Heart right ventricle (tissue), 16 donors: ENCODE data around the gene TNS1. TPM values are rescaled to one million over a fixed set of nuclear protein-coding genes. Genes with fewer than 3 reads are reported as not detected.

ENCODE experiments used
- ATAC-seq, 8 donors: fragments of 200-7000 bp; cut with Tn5 transposase; one replicate each; pipeline ENCODE4 v1.9.1; 2020; ENCODE audit warnings: mild to moderate bottlenecking in 8 of 8, moderate library complexity in 8 of 8, moderate number of reproducible peaks in 1 of 8
- DNase-seq, 2 donors: peaks; one replicate each; pipeline ENCODE4 v3.0.0-alpha.2; 2020
- H3K27ac ChIP-seq, 10 donors: fragments of 200-600 bp; sonication (generic) in 2 of 10; one replicate each; pipeline versions ENCODE4 v1.5.0 to v1.8.0; 2020 to 2022; ENCODE audit warnings: mild to moderate bottlenecking in 3 of 10
- H3K27me3 ChIP-seq, 7 donors: fragments of 200-600 bp; one replicate each; pipeline ENCODE4 v1.8.0; 2021 to 2022; ENCODE audit warnings: mild to moderate bottlenecking in 2 of 7
- H3K36me3 ChIP-seq, 9 donors: fragments of 200-600 bp; sonication (generic) in 1 of 9; one replicate each; pipeline versions ENCODE4 v1.5.0 to v1.8.0; 2020 to 2022; ENCODE audit warnings: mild to moderate bottlenecking in 2 of 9
- H3K4me1 ChIP-seq, 9 donors: fragments of 200-600 bp; sonication (generic) in 1 of 9; one replicate each; pipeline versions ENCODE4 v1.5.0 to v1.8.0; 2020 to 2022; ENCODE audit warnings: mild to moderate bottlenecking in 4 of 9
- H3K4me3 ChIP-seq, 10 donors: fragments of 200-600 bp; sonication (generic) in 2 of 10; one replicate each; pipeline versions ENCODE4 v1.5.0 to v1.8.0; 2020 to 2022; ENCODE audit warnings: mild to moderate bottlenecking in 7 of 10, moderate library complexity in 2 of 10
- H3K9me3 ChIP-seq, 11 donors: fragments of 200-600 bp in 10 of 11; sonication (generic) in 2 of 11; one replicate each; pipeline versions ENCODE4 v1.5.0 to v1.8.0; 2013 to 2022; ENCODE audit warnings: mild to moderate bottlenecking in 2 of 11, control low read depth in 1 of 11, moderate library complexity in 1 of 11
- CTCF ChIP-seq, 9 donors: fragments of 200-600 bp; sonication (generic) in 2 of 9; IDR thresholded peaks; one replicate each; pipeline versions ENCODE4 v1.5.0 to v1.8.0; 2021 to 2022; ENCODE audit warnings: antibody characterized with exemption in 9 of 9, mild to moderate bottlenecking in 5 of 9, moderate library complexity in 1 of 9
- WGBS, 2 donors: extraction: QIAGEN DNeasy Blood & Tissue Kit; methylation state at CpG; one replicate each; pipeline ENCODE4 v1.1.7; 2013; ENCODE audit warnings: inconsistent platforms in 1 of 2; 5-methylcytosine and 5-hydroxymethylcytosine counted together
- intact Hi-C, 10 donors: fragments of 100-400 bp; cut with DNase I; formaldehyde crosslinking; loops; one replicate each; pipeline versions ENCODE4 v1.11.1 to v1.14.2; 2022
- polyA plus RNA-seq, 2 donors: library from polyadenylated mRNA; stranded (reverse); fragments of 200-250 nt; gene quantifications; one replicate each; pipeline ENCODE4 v1.2.3, GENCODE V29; 2013
- total RNA-seq, 10 donors: library from RNA; stranded (reverse); fragmentation: NEBNext Ultra II Directional in 3 of 10; extraction: Animal tissue kit (Norgen Biotek cat#: 25700) in 3 of 10; gene quantifications; one replicate each; pipeline versions ENCODE4 v1.2.1 to v1.2.4, GENCODE V29; 2021 to 2023
- donor health status: Arrhythmogenic right ventricular cardiomyopathy.
- donor health status: ischemic (EF 13 %, LVEDD 7.1; RV severe dilation, severe dysfunction).
- donor health status: healthy with polysubstance abuse.
- donor health status: DM: no; HTN: yes; CAD: no.
- donor health status: DM: no; HTN: no; CAD: no.
- donor health status: ischemic (EF 25% LVEDD 6.9; RV normal size, moderate dysfunction).
- donor health status: ischemic (EF 25% LVEDD 5.7; RV mildly dilated, moderate dysfunction).
- donor health status: healthy.
- donor health status: DM: yes; HTN: yes; CAD: no.
- donor health status: Ischemic cardiomyopathy.
- donor health status: ischemic (EF 35%, LVEDD 5.7; RV mildly dilated, moderate dysfunction).
- donor health status: nonischemic (EF 11% LVEDD 7.7; RV severe dilation, severe dysfunction).
- donor health status: DM: yes; HTN: yes; CAD: no.
- donor health status: PGD.
- donor health status: ischemic (EF 29% LVEDD 5.4; RV normal size, mild dysfunction).
- donor health status: nonischemic (EF 23%, LVEDD 6.1; RV moderate dilation, normal function).

TNS1 gene
- total and polyA plus RNA-seq, 12 donors, result 64.6 to 844 (median 731) TPM

DNA sequence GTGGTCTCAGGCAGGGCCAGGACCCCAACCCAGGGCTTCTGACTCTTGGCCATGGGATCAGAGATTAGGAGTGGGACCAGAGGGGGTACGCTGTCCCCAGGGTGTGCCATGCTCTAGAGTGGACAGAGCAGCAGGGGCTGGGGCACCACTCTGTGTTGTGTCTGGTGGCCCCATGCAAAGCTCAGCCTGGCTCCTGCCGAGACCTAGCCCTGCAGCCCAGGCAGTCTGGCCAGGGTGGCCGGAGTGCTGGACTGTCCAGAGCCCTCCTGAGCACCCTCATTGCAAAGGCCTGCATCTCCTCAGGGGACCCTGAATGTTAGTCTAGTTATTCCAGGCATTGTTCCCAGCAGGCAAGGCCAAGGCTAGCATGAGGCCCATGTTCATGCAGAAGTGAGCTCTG lies 162.3 kb downstream of the TNS1 start:
- peaks cover 0 to 76% (median 16%) of the 10 kb centered on the region in 9 donors for H3K36me3 ChIP-seq
- H3K4me1 ChIP-seq, result peaks cover 66 to 100% (median 97%) of the 10 kb centered on the region in 9 donors
- no peak for DNase-seq
- WGBS, 2 donors, result 71 to 75% methylated on average over 3 of the region's 3 CpGs
- peak overlapping the region; percentile 20 to 96 (median 86) for H3K27ac ChIP-seq
- H3K4me3 ChIP-seq, result no peak overlapping the region
- TF ChIP-seq CTCF (IDR thresholded peaks at IDR 0.05), result no peak
- peaks cover 0 to 11% (median 0%) of the 10 kb centered on the region in 11 donors for H3K9me3 ChIP-seq
- intact Hi-C loops, result no loop called here
- no peak for ATAC-seq
- H3K27me3 ChIP-seq, result no peaks in the 10 kb centered on the region

- no peaks in the 10 kb centered on the region for H3K27me3 ChIP-seq
Measured at GRCh38 chr2:217839750-217840107, 163.1 kb downstream of the TNS1 start.

DNA sequence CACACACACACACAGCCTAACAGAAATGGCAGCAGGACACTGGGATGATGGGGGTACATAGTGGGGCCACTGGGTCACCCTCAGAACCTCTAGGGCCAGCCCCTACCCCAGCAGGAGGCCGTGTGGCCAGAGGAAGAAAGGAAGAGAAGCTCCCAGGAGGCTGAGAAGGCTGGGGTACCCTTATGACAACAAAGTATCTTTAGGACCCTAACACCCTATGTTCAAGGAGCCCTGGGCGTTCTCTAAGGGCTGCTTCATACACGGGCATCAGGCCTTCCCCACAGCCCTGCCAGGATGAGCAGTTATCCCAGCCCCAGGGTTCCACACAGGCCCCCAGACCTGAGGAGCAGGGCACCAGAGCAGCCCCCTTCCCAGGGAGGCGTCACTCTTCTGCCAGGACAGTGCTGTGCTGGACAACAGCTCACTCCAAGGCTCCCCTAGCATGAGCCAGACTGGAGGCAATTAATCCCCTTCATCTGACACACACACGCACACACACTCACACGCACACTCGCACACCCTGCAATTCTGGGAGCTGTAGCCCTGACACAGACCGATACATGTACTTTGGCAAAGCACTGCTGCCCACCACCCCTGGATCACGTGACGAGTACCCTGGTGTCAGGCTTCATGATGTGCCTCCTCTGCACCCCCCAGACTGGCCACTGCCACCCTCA lies 163.6 kb downstream of the TNS1 start:
- no peak for DNase-seq

More at GRCh38 chr2:217839750-217840107, 163.1 kb downstream of the TNS1 start:
- no peak overlapping the region for H3K4me3 ChIP-seq
- H3K27ac ChIP-seq, result peak overlapping the region; percentile 48 to 96 (median 86)
- peaks cover 0 to 76% (median 16%) of the 10 kb centered on the region in 9 donors for H3K36me3 ChIP-seq
- H3K4me1 ChIP-seq, result peaks cover 66 to 100% (median 99%) of the 10 kb centered on the region in 9 donors
- intact Hi-C loops, result loop anchor here in 1 of 10 donors (5.0 kb wide), 1 partner anchor 37 kb away; no protein-coding TSS in a partner anchor
- no peak for TF ChIP-seq CTCF (IDR thresholded peaks at IDR 0.05)
- no peak for DNase-seq
- H3K9me3 ChIP-seq, result peaks cover 0 to 4% (median 0%) of the 10 kb centered on the region in 11 donors
- no peak for ATAC-seq
- WGBS, 2 donors, result 85 to 88% methylated on average over 7 of the region's 7 CpGs

DNA sequence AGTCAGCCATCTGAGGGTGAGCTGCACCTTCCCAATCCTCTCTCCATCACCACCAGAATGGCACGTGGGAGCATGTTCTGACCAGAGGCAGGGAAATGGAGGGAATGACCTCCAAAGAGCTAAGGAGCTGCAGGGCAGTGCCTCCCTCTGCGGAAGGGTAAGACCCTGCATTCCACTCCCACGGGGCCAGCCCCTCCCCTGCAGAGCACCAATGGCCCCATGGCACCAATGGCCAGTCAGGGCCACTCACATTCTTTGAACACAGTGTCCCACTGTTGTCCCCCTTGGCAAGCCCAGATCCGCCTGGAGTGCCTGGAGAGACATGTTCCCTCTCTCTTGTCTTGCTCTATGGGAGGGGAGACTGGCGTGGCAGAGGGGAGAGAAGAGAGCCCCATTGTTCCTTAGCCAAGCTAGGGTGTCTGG lies 164.4 kb downstream of the TNS1 start:
- Histone ChIP-seq H3K27ac (peak overlapping the region; percentile 71 to 97 (median 90)), H3K4me1 (peaks cover 57 to 100% (median 99%) of the 10 kb centered on the region in 9 donors), H3K9me3 (no peaks in the 10 kb centered on the region), H3K4me3 (no peak overlapping the region), H3K36me3 (peaks cover 0 to 77% (median 29%) of the 10 kb centered on the region in 9 donors), H3K27me3 (no peaks in the 10 kb centered on the region)
- DNase-seq (peak in 1 of 2 donors; percentile 62), ATAC-seq (peak in 7 of 8 donors; percentile 4 to 63 (median 5))
- no peak for TF ChIP-seq CTCF (IDR thresholded peaks at IDR 0.05)
- 48% methylated on average over 5 of the region's 5 CpGs for WGBS, 2 donors
- intact Hi-C loops, result loop anchor here in 1 of 10 donors (5.0 kb wide), 1 partner anchor 36 kb away; no protein-coding TSS in a partner anchor

More for the DNA sequence above, 163.6 kb downstream of the TNS1 start:
- H3K27ac ChIP-seq, result peak overlapping the region; percentile 65 to 96 (median 88)
- H3K9me3 ChIP-seq, result no peaks in the 10 kb centered on the region
- no peaks in the 10 kb centered on the region for H3K27me3 ChIP-seq
- TF ChIP-seq CTCF (IDR thresholded peaks at IDR 0.05), result no peak
- 69 to 71% methylated on average over 10 of the region's 10 CpGs for WGBS, 2 donors
- peaks cover 0 to 76% (median 21%) of the 10 kb centered on the region in 9 donors for H3K36me3 ChIP-seq
- H3K4me3 ChIP-seq, result no peak overlapping the region
- intact Hi-C loops, result loop anchor here in 1 of 10 donors (5.0 kb wide), 1 partner anchor 37 kb away; no protein-coding TSS in a partner anchor
- ATAC-seq, result peak in 1 of 8 donors; percentile 0
- peaks cover 65 to 100% (median 99%) of the 10 kb centered on the region in 9 donors for H3K4me1 ChIP-seq
